Neutrophil (primary cell): ENCODE measurements around the gene ATP2B1.

ENCODE experiments used
- H3K27ac ChIP-seq: fragments of 200-600 bp; sonication (generic); 2 replicates; pipeline ENCODE4 v1.5.1; 2016; ENCODE audit warnings: mild to moderate bottlenecking, moderate library complexity
- H3K27me3 ChIP-seq: fragments of 200-600 bp; sonication (generic); 2 replicates; pipeline ENCODE4 v1.6.0; 2016; ENCODE audit warnings: mild to moderate bottlenecking
- H3K36me3 ChIP-seq: fragments of 200-600 bp; sonication (generic); 2 replicates; pipeline ENCODE4 v1.5.1; 2017
- H3K4me1 ChIP-seq, 2 experiments: fragments of 200-600 bp in 1 of 2; sonication (generic) in 1 of 2; 1 replicate in 1 of 2; 2 replicates in 1 of 2; pipeline versions ENCODE4 v1.5.1 to v1.6.1; 2013 to 2016; ENCODE audit warnings: low read depth in 1 of 2, low read length in 1 of 2, mild to moderate bottlenecking in 1 of 2, moderate library complexity in 1 of 2; ENCODE audit not compliant: control insufficient read depth in 1 of 2, insufficient read depth in 1 of 2
- H3K4me3 ChIP-seq, 2 experiments: fragments of 200-600 bp in 1 of 2; sonication (generic) in 1 of 2; 1 replicate in 1 of 2; 2 replicates in 1 of 2; pipeline ENCODE4 v1.5.1; 2013 to 2016; ENCODE audit warnings: low read depth in 1 of 2, low read length in 1 of 2, mild to moderate bottlenecking in 1 of 2, moderate library complexity in 1 of 2
- H3K9me3 ChIP-seq: fragments of 200-600 bp; sonication (generic); 2 replicates; pipeline ENCODE4 v1.5.1; 2016
- TF ChIP-seq, protein P1 (sequence below): fragments of 200-600 bp; sonication (generic); IDR thresholded peaks from 2 replicates; pipeline ENCODE4 v1.5.1; 2016; ENCODE audit warnings: antibody characterized with exemption

The ATP2B1 gene

DNA sequence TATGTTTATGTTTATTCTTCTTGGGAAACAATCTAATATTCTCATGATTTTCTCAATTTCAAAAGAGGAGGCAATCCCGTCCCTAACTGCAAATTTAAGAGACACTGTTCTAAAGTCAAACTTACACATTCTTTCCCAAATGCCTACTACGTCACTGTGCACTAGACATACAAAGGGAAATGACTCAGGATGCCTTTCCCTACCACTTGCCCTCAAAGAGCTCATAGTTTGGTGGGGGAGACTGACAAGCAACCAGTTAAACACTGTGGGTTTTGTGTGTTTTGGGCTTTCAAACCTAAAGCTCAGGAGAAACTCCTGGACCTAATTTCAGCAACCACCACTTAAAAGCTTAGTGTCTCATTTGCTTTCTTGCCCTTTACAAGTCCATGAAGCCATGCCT, 58.4 kb downstream of the ATP2B1 start:
- H3K4me3 ChIP-seq: no peak overlapping the region
- no peak overlapping the region for H3K27ac ChIP-seq
- H3K4me1 ChIP-seq: no peaks in the 10 kb centered on the region
- no peaks in the 10 kb centered on the region for H3K9me3 ChIP-seq
- no peaks in the 10 kb centered on the region for H3K27me3 ChIP-seq
- TF ChIP-seq, protein P1, sequence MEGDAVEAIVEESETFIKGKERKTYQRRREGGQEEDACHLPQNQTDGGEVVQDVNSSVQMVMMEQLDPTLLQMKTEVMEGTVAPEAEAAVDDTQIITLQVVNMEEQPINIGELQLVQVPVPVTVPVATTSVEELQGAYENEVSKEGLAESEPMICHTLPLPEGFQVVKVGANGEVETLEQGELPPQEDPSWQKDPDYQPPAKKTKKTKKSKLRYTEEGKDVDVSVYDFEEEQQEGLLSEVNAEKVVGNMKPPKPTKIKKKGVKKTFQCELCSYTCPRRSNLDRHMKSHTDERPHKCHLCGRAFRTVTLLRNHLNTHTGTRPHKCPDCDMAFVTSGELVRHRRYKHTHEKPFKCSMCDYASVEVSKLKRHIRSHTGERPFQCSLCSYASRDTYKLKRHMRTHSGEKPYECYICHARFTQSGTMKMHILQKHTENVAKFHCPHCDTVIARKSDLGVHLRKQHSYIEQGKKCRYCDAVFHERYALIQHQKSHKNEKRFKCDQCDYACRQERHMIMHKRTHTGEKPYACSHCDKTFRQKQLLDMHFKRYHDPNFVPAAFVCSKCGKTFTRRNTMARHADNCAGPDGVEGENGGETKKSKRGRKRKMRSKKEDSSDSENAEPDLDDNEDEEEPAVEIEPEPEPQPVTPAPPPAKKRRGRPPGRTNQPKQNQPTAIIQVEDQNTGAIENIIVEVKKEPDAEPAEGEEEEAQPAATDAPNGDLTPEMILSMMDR: no peak
- H3K36me3 ChIP-seq: peaks cover 9% of the 10 kb centered on the region

DNA sequence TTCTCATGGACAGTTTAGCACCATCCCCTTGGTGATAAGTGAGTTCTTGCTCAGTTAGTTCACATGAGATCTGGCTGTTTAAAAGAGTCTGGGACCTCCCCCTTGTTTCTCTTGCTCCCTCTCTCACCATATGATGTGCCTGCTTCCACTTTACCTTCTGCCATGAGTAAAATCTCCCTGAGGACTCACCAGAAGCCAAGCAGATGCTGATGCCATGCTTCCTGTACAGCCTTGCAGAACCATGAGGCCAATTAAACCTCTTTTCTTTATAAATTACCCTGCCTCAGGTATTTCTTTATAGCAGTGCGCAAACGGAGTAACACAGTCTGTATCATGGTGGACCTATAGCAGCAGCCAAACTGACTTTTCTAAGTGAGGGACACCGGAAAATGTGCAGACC, 58.8 kb downstream of the ATP2B1 start:
- Histone ChIP-seq H3K27ac (no peak overlapping the region), H3K27me3 (no peaks in the 10 kb centered on the region), H3K36me3 (peaks cover 5% of the 10 kb centered on the region), H3K4me1 (no peaks in the 10 kb centered on the region), H3K9me3 (no peaks in the 10 kb centered on the region), H3K4me3 (no peak overlapping the region)
- TF ChIP-seq, protein P1: no peak

DNA sequence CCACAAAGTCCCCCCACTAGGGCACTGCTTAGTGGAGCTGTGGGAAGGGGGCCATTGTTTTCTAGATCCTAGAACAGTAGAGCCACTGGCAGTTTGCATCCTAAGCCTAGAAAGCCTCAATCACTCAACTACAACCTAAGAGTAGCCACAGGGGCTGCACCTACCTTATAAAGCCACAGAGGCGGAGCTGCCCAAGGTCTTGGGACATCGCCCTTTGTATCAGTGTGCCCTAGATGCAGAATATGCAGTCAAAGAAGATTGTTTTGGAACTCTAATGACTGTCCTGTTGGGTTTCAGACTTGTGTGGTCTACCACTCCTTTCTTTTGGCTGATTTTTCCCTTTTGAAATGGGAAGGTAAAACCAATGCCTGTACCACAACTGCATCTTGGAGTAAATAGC, 59.5 kb downstream of the ATP2B1 start:
- Histone ChIP-seq H3K27ac (no peak overlapping the region), H3K9me3 (no peaks in the 10 kb centered on the region), H3K4me1 (no peaks in the 10 kb centered on the region), H3K4me3 (no peak overlapping the region), H3K36me3 (peaks cover 5% of the 10 kb centered on the region), H3K27me3 (no peaks in the 10 kb centered on the region)
- TF ChIP-seq, protein P1: no peak

DNA sequence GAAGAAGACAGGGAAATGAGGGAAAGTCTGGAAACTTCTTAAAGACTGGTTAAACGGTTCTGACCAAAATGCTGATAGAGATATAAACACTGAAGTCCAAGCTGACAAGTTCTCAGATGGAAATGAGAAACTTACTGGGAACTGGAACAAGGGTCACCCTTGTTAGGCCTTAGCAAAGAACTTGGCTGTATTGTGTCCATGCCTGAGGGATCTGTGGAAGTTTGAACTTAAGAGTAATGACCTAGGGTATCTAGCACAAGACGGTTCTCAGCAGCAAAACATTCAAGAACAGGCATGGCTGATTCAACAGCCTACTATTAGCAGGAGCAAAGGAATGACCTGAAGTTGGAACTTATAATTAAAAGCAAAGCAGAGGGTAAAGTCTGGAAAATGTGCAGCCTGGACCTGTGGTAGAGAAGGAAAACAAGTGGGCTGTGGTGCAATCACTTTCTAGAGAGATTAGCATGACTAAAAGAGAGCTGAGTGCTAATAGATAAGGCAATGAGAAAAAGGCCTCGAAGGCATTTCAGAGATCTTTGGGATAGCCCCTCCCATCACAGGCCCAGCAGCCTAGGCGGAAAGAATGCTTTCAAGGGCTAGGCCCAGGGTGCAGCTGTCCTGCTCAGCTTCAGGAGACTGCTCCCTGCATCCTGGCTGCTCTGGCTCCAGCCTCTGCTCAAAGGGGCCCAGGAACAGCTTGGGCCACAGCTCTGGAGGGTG, 60.3 kb downstream of the ATP2B1 start:
- Histone ChIP-seq H3K36me3 (peaks cover 5% of the 10 kb centered on the region), H3K4me3 (no peak overlapping the region), H3K27me3 (no peaks in the 10 kb centered on the region), H3K9me3 (no peaks in the 10 kb centered on the region), H3K27ac (peak overlapping the region; percentile 3), H3K4me1 (no peaks in the 10 kb centered on the region)
- TF ChIP-seq, protein P1: no peak

DNA sequence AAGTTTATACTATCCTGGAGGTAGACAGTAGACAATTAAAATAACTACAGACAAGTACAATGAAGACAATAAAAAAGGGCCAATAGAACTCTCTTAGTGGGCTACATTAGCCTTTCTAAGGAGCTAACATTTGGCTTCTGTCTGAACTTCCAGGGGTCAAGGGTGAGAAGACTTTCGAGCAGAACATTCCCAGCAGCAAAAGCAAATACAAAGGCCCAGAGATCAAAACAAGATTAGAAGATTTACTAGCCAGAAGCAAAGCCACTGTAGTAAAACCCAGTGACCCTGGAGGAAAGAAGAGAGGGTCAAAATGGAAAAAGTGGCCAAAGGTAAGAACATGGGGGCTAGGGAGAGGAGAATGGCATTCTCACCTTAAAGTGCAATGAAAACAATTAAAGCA, 63.2 kb downstream of the ATP2B1 start:
- Histone ChIP-seq H3K4me1 (no peaks in the 10 kb centered on the region), H3K4me3 (no peak overlapping the region), H3K36me3 (peaks cover 18% of the 10 kb centered on the region)

More for the DNA sequence above, 63.2 kb downstream of the ATP2B1 start:
- Histone ChIP-seq H3K27ac (no peak overlapping the region), H3K9me3 (no peaks in the 10 kb centered on the region), H3K27me3 (no peaks in the 10 kb centered on the region)
- TF ChIP-seq, protein P1: no peak
